Neural crest cell (in vitro differentiated cells): ENCODE results near the gene INS. TPM values are rescaled to one million over a fixed set of nuclear protein-coding genes. Genes with fewer than 3 reads are reported as not detected.
A peak's percentile ranks its signal among the peaks of the same experiment; 100 is the strongest.
"Not testable (repeated sequence)": the region's sequence is repeated elsewhere in the genome, so short reads cannot be mapped to it uniquely, and the experiment has no call there.

ENCODE experiments used
- DNase-seq: peaks from one replicate; pipeline ENCODE4 v3.0.0; 2021; ENCODE audit warnings: low read depth, mixed read lengths, low spot score
- H3K27ac Mint-ChIP-seq: one replicate; pipeline ENCODE4 v1.8.0; 2021; ENCODE audit warnings: mild to moderate bottlenecking, mixed read lengths; ENCODE audit not compliant: unreplicated experiment
- H3K27me3 Mint-ChIP-seq: 2 replicates; pipeline ENCODE4 v1.8.0; 2021; ENCODE audit warnings: low read depth, mild to moderate bottlenecking, mixed read lengths
- H3K36me3 Mint-ChIP-seq: 2 replicates; pipeline ENCODE4 v1.8.0; 2021; ENCODE audit warnings: low read depth, mild to moderate bottlenecking, mixed read lengths
- H3K4me1 Mint-ChIP-seq: 2 replicates; pipeline ENCODE4 v1.8.0; 2021; ENCODE audit warnings: mixed read lengths
- H3K4me3 Mint-ChIP-seq: one replicate; pipeline ENCODE4 v1.8.0; 2021; ENCODE audit warnings: mild to moderate bottlenecking, mixed read lengths
- H3K9me3 Mint-ChIP-seq: 2 replicates; pipeline ENCODE4 v1.8.0; 2021; ENCODE audit warnings: mixed read lengths
- CTCF ChIP-seq: fragments of 200-600 bp; sonication (generic); conservative IDR thresholded peaks from 2 replicates; pipeline ENCODE4 v1.5.0; 2021; ENCODE audit warnings: antibody characterized with exemption, mild to moderate bottlenecking
- total RNA-seq: library from RNA; stranded (reverse); gene quantifications from 2 replicates; pipeline ENCODE4 v1.2.1, GENCODE V29; 2021

Gene INS
- total RNA-seq, 1 donor from 2014 or later: not detected

GRCh38 chr11:2180789-2181370 is 19.9 kb upstream of the INS start:
- no peak for TF ChIP-seq CTCF
- H3K36me3 Mint-ChIP-seq: no peaks in the 10 kb centered on the region
- H3K4me3 Mint-ChIP-seq: no peak overlapping the region
- H3K9me3 Mint-ChIP-seq: no peaks in the 10 kb centered on the region
- H3K4me1 Mint-ChIP-seq: peaks cover 4% of the 10 kb centered on the region
- H3K27me3 Mint-ChIP-seq: peaks cover 13% of the 10 kb centered on the region
- no peak overlapping the region for H3K27ac Mint-ChIP-seq
- DNase-seq: no peak

- Mint-ChIP-seq H3K27ac (no peak overlapping the region), H3K36me3 (no peaks in the 10 kb centered on the region), H3K4me1 (peaks cover 4% of the 10 kb centered on the region)
Observed at GRCh38 chr11:2180347-2180746, 19.3 kb upstream of the INS start.

GRCh38 chr11:2179516-2179915 is 18.5 kb upstream of the INS start:
- DNase-seq: no peak
- Mint-ChIP-seq H3K9me3 (no peaks in the 10 kb centered on the region), H3K4me3 (no peak overlapping the region), H3K27ac (no peak overlapping the region), H3K27me3 (peaks cover 4% of the 10 kb centered on the region), H3K4me1 (peaks cover 4% of the 10 kb centered on the region), H3K36me3 (no peaks in the 10 kb centered on the region)
- TF ChIP-seq CTCF: no peak

More at GRCh38 chr11:2180347-2180746, 19.3 kb upstream of the INS start:
- TF ChIP-seq CTCF: no peak
- H3K9me3 Mint-ChIP-seq: no peaks in the 10 kb centered on the region
- H3K27me3 Mint-ChIP-seq: peaks cover 13% of the 10 kb centered on the region
- no peak overlapping the region for H3K4me3 Mint-ChIP-seq
- no peak for DNase-seq

GRCh38 chr11:2178906-2179494 is 18.0 kb upstream of the INS start:
- DNase-seq: no peak
- H3K4me1 Mint-ChIP-seq: peaks cover 4% of the 10 kb centered on the region
- no peak overlapping the region for H3K4me3 Mint-ChIP-seq
- no peak for TF ChIP-seq CTCF
- no peaks in the 10 kb centered on the region for H3K36me3 Mint-ChIP-seq
- no peaks in the 10 kb centered on the region for H3K9me3 Mint-ChIP-seq
- H3K27me3 Mint-ChIP-seq: peaks cover 3% of the 10 kb centered on the region
- no peak overlapping the region for H3K27ac Mint-ChIP-seq

GRCh38 chr11:2178055-2178773 is 17.2 kb upstream of the INS start:
- H3K4me3 Mint-ChIP-seq: not testable (repeated sequence)
- peak overlapping the region; percentile 9 for H3K27ac Mint-ChIP-seq

GRCh38 chr11:2177076-2177475 is 16.1 kb upstream of the INS start:
- DNase-seq: no peak
- no peak for TF ChIP-seq CTCF
- Mint-ChIP-seq H3K4me1 (no peaks in the 10 kb centered on the region), H3K27ac (no peak overlapping the region), H3K27me3 (peaks cover 3% of the 10 kb centered on the region), H3K36me3 (no peaks in the 10 kb centered on the region), H3K9me3 (no peaks in the 10 kb centered on the region), H3K4me3 (no peak overlapping the region)

More at GRCh38 chr11:2178055-2178773, 17.2 kb upstream of the INS start:
- H3K9me3 Mint-ChIP-seq, H3K36me3 Mint-ChIP-seq, H3K4me1 Mint-ChIP-seq, DNase-seq, H3K27me3 Mint-ChIP-seq: not testable (repeated sequence)
